GM19239 (cell line): ENCODE data around the gene BRCC3.

Experiments used
- DNase-seq: peaks from one replicate; pipeline ENCODE4 v3.0.0; 2011; ENCODE audit warnings: low spot score; ENCODE audit not compliant: insufficient read length
- FAIRE-seq: peaks from 2 replicates; lab custom pipeline; 2011; peaks lifted over from hg19 to GRCh38; lab: Jason Lieb, UNC

The BRCC3 gene

GRCh38 chrX:155056471-155056870 lies 14.8 kb upstream of the BRCC3 start:
- DNase-seq (no peak), FAIRE-seq (no peak)

- FAIRE-seq (peak; percentile 97), DNase-seq (peak; percentile 2)
These were observed 14.2 kb upstream of the BRCC3 start for GRCh38 chrX:155056877-155057792.

GRCh38 chrX:155061760-155062159 lies 9.5 kb upstream of the BRCC3 start:
- peak; percentile 47 for FAIRE-seq

GRCh38 chrX:155065035-155065734 lies 6.1 kb upstream of the BRCC3 start:
- no peak for FAIRE-seq

More at GRCh38 chrX:155061760-155062159, 9.5 kb upstream of the BRCC3 start:
- no peak for DNase-seq

GRCh38 chrX:155068165-155068564 lies 3.1 kb upstream of the BRCC3 start:
- DNase-seq (no peak), FAIRE-seq (no peak)

More at GRCh38 chrX:155065035-155065734, 6.1 kb upstream of the BRCC3 start:
- DNase-seq: no peak

- FAIRE-seq (no peak), DNase-seq (no peak)
These were observed 1.9 kb upstream of the BRCC3 start for GRCh38 chrX:155069414-155069813.

- DNase-seq (no peak), FAIRE-seq (no peak)
These were observed 1.3 kb upstream of the BRCC3 start for GRCh38 chrX:155070038-155070437.

DNA sequence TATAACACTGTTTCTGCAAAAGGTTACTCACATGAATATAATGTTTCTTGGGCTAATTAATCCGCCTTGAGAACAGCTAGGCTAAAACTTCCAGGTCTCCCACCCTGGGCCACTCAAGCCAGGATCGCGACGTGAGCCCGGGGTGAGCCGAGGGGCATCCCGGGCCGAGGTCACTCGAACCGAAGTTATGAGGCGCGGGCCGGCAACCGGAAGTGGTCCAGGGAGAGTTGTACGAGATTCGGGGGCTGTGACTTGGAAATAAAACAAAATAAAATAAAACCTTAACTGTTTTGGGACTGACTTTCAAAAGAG lies 689 bp upstream of the BRCC3 start:
- no peak for FAIRE-seq
- DNase-seq: no peak

DNA sequence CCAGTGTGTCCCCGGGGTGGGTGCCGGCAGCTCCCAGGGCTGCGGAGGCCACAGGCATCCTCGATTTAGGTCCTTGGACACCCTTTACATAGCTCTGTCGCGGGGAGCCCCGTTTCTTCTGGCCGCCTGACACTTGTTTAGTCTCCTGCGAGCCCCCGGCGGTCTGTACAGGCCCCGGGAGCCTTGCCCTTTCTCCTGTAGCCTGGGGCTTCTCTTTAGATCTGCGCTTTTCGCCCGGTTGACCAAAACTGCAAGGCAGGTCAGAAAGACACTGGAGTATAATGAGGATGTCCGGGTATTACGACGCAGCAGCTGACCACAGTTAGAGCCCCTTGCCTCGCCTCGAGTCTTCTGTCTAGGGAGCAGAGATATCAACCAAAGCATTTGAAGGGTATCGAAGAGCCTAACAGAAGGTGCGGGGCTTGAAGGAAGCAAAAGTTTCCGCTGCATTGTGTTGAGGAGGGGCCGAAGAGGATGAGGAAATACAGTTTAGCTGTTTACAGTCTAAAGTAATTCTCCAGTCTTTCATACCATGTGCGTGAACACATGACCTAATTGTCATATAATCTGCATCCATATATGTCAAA lies 479 bp downstream of the BRCC3 start:
- DNase-seq (no peak), FAIRE-seq (peak; percentile 83)

DNA sequence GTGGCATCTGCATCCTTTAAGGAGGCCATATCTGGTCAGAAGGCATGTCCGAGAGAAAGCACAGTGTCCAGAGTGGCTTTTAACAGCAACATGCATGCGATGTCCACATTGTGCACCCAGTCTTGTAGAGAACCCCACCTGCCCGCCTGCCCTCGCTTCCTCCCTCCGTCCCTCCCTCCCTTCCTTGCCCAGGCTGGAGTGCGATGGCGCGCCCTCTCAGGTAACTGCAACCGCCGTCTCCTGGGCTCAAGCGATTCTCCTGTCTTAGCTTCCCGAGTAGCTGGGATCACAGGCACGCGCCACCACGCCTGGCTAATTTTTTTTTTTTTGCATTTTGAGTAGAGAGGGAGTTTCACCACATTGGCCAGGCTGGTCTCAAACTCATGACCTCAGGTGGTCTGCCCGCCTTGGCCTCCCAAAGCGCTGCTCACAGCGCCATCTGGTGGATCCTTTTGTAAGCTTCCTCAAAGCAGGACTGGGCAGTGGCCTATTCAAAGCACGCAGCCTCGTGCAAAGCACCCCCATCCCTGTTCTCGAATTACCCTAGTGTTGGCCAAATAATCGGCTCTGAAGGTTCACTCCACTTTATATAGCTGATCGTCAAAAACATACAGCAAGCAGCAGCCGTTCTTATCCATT lies 15.0 kb downstream of the BRCC3 start:
- FAIRE-seq (no peak), DNase-seq (no peak)

DNA sequence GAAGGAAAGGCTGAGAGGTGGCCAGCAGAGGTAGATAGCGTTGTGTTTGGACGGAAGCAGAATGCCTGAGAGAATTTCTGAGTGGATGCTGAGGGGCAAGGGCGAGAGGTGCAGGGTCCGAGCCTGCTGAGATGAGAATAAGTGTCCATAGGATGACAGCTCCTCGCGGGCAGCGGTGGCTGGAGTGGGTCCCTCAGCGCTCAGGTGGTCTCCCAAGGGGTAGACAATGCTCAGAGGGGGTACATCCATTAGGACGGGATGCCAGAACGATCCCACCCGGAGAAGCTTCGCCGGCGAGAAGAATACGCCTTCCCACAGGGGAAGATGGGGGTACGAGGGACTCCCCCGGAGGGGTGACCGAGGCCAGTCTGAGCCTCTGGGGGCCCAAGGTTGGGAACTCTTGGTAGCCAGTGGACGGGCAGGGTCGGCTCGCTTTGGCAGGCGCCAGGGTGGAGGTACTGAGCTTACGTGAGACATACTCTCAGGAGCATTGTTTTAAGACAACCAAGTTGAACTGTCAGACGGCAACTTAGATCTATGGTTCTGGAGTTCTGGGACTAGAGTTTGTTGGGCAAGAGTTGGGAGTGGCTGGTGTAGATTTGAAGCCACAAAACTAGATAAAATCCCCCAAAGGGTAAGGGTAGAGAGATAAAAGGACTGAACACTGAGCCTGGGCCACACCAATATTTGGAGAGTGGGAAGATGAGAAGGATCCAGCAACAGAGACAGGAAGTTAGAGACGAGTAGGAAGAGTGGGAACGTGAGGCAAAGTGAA lies 15.8 kb downstream of the BRCC3 start:
- no peak for DNase-seq
- no peak for FAIRE-seq

- FAIRE-seq: peak; percentile 85
- DNase-seq: no peak
These were observed 23.3 kb downstream of the BRCC3 start for GRCh38 chrX:155094468-155095061.

- no peak for FAIRE-seq
These were observed 34.6 kb downstream of the BRCC3 start for GRCh38 chrX:155105919-155106318.

DNA sequence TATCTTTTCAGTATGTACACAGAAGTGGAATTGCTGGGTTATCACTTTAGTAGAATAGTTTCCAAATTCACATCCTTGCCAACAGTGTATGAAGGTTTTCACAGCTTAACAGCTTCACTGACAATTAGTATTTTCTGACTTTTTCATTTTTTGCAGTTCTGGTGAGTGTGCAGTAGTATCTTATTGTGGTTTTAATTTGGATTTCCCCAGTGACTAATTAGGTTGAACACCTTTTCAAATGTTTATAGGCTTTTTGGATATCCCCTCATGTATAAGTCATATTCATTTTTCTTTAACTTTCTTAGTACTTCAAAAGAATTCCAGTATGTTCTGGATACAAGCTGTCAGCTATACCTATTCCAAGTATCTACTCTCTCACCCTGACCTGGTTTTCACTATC lies 37.1 kb downstream of the BRCC3 start:
- FAIRE-seq: peak; percentile 73

More at GRCh38 chrX:155105919-155106318, 34.6 kb downstream of the BRCC3 start:
- DNase-seq: no peak

GRCh38 chrX:155112171-155112570 lies 40.9 kb downstream of the BRCC3 start:
- DNase-seq: no peak
- no peak for FAIRE-seq

More for the DNA sequence above, 37.1 kb downstream of the BRCC3 start:
- DNase-seq: no peak

- DNase-seq (no peak), FAIRE-seq (no peak)
These were observed 41.8 kb downstream of the BRCC3 start for GRCh38 chrX:155113097-155113496.

GRCh38 chrX:155115174-155115819 lies 44.0 kb downstream of the BRCC3 start:
- no peak for DNase-seq

DNA sequence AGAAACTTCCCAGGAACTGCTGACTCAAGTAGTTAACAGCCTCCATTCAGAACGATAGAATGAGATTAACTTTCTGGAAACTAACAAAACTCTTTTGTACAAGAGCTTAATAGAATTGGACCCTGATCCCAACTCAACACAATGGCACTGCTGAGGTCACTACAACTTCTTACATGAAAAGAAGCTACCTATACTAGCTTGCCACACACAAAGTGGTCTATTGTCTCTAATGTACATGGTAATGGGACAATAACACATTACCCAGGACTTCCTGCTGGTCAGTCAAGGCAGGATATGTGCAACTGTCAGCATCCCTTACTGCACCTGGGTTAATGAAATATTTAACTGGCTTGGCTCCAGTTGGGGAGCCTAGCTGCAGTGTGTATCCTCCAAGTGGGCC lies 56.2 kb downstream of the BRCC3 start:
- FAIRE-seq (peak; percentile 64), DNase-seq (no peak)

More at GRCh38 chrX:155115174-155115819, 44.0 kb downstream of the BRCC3 start:
- FAIRE-seq: no peak

DNA sequence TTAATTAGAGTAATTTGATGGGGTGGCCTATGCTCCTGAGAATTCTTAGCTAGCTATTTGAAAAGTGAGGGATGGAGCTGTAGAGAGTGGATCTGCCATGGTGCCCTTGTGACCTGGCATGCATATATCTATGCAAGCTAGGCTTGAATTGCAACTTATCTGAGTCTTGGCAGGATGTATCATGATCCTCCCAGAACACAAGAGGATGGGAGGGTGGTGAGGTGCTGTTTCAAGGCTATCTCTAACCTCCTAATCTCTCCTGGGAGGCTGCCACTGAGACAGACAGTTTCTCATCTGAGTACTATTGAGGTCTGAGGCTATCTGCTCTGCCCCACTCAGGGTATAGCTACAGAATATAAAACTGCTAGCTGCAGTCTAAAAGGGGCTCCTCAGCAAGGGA lies 56.6 kb downstream of the BRCC3 start:
- FAIRE-seq: peak; percentile 74
- no peak for DNase-seq
